Endothelial cell of umbilical vein (primary cell): ENCODE data around the gene TXNL4A. TPM values are rescaled to one million over a fixed set of nuclear protein-coding genes. Genes with fewer than 3 reads are reported as not detected.

Experiments used
- BruUV-seq: library from RNA; stranded (reverse); fragments of 400-500 nt; replicated peaks from 2 replicates; lab custom pipeline; 2021; lab: Mats Ljungman, UMichigan
- CTCF ChIA-PET: fragments of 300-600, 350-600 bp; sonication (Branson Sonifier 250); formaldehyde crosslinking; loops from one replicate; lab custom pipeline; 2021; ENCODE audit warnings: antibody characterized with exemption, inconsistent platforms; lab: Charles Lee
- POLR2A ChIA-PET: fragments of 300-600, 350-600 bp; sonication (Branson Sonifier 250); formaldehyde crosslinking; loops from one replicate; lab custom pipeline; 2021; ENCODE audit warnings: antibody characterized with exemption, inconsistent platforms; lab: Charles Lee
- DNase-seq: peaks from one replicate; pipeline ENCODE4 v3.0.0-alpha.2; 2011; ENCODE audit warnings: low read depth, low spot score
- FAIRE-seq: peaks from 2 replicates; lab custom pipeline; 2011; peaks lifted over from hg19 to GRCh38; lab: Jason Lieb, UNC
- H2AFZ ChIP-seq: 2 replicates; pipeline ENCODE4 v1.6.0; 2012; ENCODE audit warnings: low read depth, low read length, control low read depth, inconsistent platforms
- H3K27ac ChIP-seq: 2 replicates; pipeline ENCODE4 v1.5.1; 2011; ENCODE audit warnings: low read depth, mild to moderate bottlenecking, control low read depth, low read length, moderate library complexity; ENCODE audit not compliant: insufficient read depth
- H3K27me3 ChIP-seq, 2 experiments: 2 replicates each; pipeline versions ENCODE4 v1.6.0 to v1.6.1; 2011; ENCODE audit warnings: low read length in 2 of 2, mixed read lengths in 1 of 2; ENCODE audit not compliant: control insufficient read depth in 2 of 2, insufficient read depth in 2 of 2
- H3K36me3 ChIP-seq, 2 experiments: 2 replicates in 1 of 2; 3 replicates in 1 of 2; pipeline ENCODE4 v1.5.1; 2011; ENCODE audit warnings: low read length in 2 of 2, mild to moderate bottlenecking in 1 of 2, moderate library complexity in 1 of 2; ENCODE audit not compliant: control insufficient read depth in 2 of 2, insufficient read depth in 2 of 2; ENCODE audit errors: extremely low read depth in 1 of 2
- H3K4me1 ChIP-seq: 3 replicates; pipeline ENCODE4 v1.5.1; 2011; ENCODE audit warnings: mild to moderate bottlenecking, low read length; ENCODE audit not compliant: control insufficient read depth, insufficient read depth; ENCODE audit errors: extremely low read depth
- H3K4me2 ChIP-seq: 2 replicates; pipeline ENCODE4 v1.6.1; 2011; ENCODE audit warnings: low read length, control low read depth, mixed read lengths; ENCODE audit not compliant: insufficient read depth
- H3K4me3 ChIP-seq, 3 experiments: fragments of 200-600 bp in 1 of 3; sonication (generic), shearing (Covaris generic) in 1 of 3; replicated peaks in 1 of 3; 2 replicates each; pipeline ENCODE4 v1.5.1; 2011 to 2016; ENCODE audit warnings: control low read depth in 3 of 3, low read length in 3 of 3, mild to moderate bottlenecking in 2 of 3, inconsistent platforms in 1 of 3, low read depth in 1 of 3, moderate library complexity in 1 of 3; ENCODE audit not compliant: insufficient read depth in 1 of 3
- H3K79me2 ChIP-seq: 2 replicates; pipeline ENCODE4 v1.6.0; 2012; ENCODE audit warnings: low read length, inconsistent platforms; ENCODE audit not compliant: control insufficient read depth, insufficient read depth
- H3K9ac ChIP-seq: replicated peaks from 2 replicates; pipeline ENCODE3; 2011; ENCODE audit warnings: low read length, control low read depth; ENCODE audit not compliant: insufficient read depth; ENCODE audit errors: extremely low read depth
- H3K9me1 ChIP-seq: replicated peaks from 3 replicates; pipeline ENCODE4 v1.6.0; 2011; ENCODE audit warnings: mild to moderate bottlenecking, low read length; ENCODE audit not compliant: control insufficient read depth, insufficient read depth; ENCODE audit errors: extremely low read depth
- H3K9me3 ChIP-seq: replicated peaks from 2 replicates; pipeline ENCODE4 v1.5.1; 2012; ENCODE audit warnings: low read length, inconsistent platforms; ENCODE audit not compliant: control insufficient read depth, insufficient read depth
- H4K20me1 ChIP-seq: replicated peaks from 2 replicates; pipeline ENCODE3; 2011; ENCODE audit warnings: mild to moderate bottlenecking, low read length; ENCODE audit not compliant: control insufficient read depth, insufficient read depth; ENCODE audit errors: extremely low read depth
- FOS ChIP-seq: IDR thresholded peaks from 2 replicates; pipeline ENCODE4 v1.6.1; 2011; ENCODE audit warnings: mild to moderate bottlenecking, low read length, moderate library complexity, borderline replicate concordance; ENCODE audit not compliant: insufficient read depth
- GATA2 ChIP-seq: IDR thresholded peaks from 2 replicates; pipeline ENCODE4 v1.7.0; 2011; ENCODE audit warnings: low read depth, mild to moderate bottlenecking, moderate library complexity, mixed read lengths, low read length; ENCODE audit not compliant: insufficient read length, insufficient read depth
- JUN ChIP-seq: IDR thresholded peaks from 2 replicates; pipeline ENCODE4 v1.6.1; 2011; ENCODE audit warnings: borderline replicate concordance, low read depth; ENCODE audit not compliant: insufficient read length, insufficient read depth
- MYC ChIP-seq: IDR thresholded peaks from one replicate; pipeline ENCODE4 v1.6.1; 2011; ENCODE audit warnings: mild to moderate bottlenecking, low read depth, low read length
- POLR2A ChIP-seq: IDR thresholded peaks from 2 replicates; pipeline ENCODE4 v1.6.1; 2012; ENCODE audit warnings: low read depth, mild to moderate bottlenecking, control low read depth, low read length
- POLR2AphosphoS5 ChIP-seq: IDR thresholded peaks from 2 replicates; pipeline ENCODE4 v1.6.1; 2012; ENCODE audit warnings: low read depth, mild to moderate bottlenecking, control low read depth, low read length, moderate library complexity; ENCODE audit not compliant: insufficient read depth
- dilution Hi-C: fragments of 300-500 bp; cut with MboI; formaldehyde crosslinking; loops from one replicate; pipeline ENCODE4 v1.15.0; 2019; ENCODE audit warnings: low sequenced_read_pairs; ENCODE audit not compliant: extremely low pct_ligation_motif_present
- intact Hi-C: fragments of 100-400 bp; cut with micrococcal nuclease; formaldehyde crosslinking; loops from one replicate; pipeline ENCODE4 v1.10.0; 2022
- polyA plus RNA-seq, 4 experiments: library from polyadenylated mRNA; depleted of rRNA in 3 of 4; stranded (reverse) in 3 of 4; unstranded in 1 of 4; fragments of >200 nt; gene quantifications; 2 replicates each; pipeline versions ENCODE4 v1.2.1 to v1.2.3, GENCODE V29; 2011 to 2012; ENCODE audit warnings: missing spikeins in 1 of 4
- total RNA-seq: library from RNA; stranded (reverse); gene quantifications from 2 replicates; pipeline ENCODE4 v1.2.3, GENCODE V29; 2021
- TF ChIP-seq, protein P1 (sequence below), 2 donors: IDR thresholded peaks; 1 replicate in 1 of 2; 2 replicates in 1 of 2; pipeline ENCODE4 v1.5.1; 2011; ENCODE audit warnings: low read length in 2 of 2, mild to moderate bottlenecking in 2 of 2, moderate library complexity in 2 of 2, control low read depth in 1 of 2, inconsistent platforms in 1 of 2, low read depth in 1 of 2; ENCODE audit not compliant: insufficient read depth in 1 of 2; ENCODE audit errors: extremely low read depth in 1 of 2
- TF ChIP-seq, protein P2 (sequence below): IDR thresholded peaks from 2 replicates; pipeline ENCODE4 v1.6.1; 2011; ENCODE audit not compliant: insufficient read depth, insufficient read length

Gene TXNL4A
- total and polyA plus RNA-seq, 2 donors (not counting 3 experiments of a cell fraction or from before 2014, with no cell fraction given): 148 to 172 TPM

DNA sequence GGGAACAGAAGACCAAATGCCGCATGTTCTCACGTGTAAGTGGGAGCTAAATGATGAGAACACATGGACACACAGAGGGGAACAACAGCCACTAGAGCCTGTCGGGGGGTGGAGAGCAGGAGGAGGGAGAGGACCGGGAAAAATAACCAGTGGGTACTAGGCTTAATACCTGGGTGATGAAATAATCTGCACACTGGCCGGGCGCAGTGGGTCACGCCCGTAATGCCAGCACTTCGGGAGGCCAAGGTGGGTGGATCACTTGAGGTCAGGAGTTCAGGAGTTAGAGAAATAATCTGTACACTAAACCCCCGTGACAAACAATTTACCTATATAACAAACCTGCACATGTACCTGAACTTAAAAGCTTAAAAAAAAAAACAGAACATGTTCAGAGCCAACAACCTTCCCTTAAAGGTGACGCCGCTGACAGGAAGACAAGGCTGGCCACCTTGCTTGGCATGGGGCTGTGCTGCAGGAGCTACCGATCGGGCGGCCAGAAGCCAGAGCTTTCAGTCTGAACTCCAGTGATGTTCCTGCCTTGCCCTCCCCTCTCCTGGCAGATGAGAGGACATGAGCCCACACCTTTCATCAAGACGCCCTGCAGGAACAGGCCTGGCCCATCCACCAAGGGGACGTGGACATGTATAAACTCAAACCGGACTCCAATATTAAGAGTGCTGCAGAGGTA, 48.1 kb downstream of the TXNL4A start:
- BruUV-seq: no TSS peak
- Histone ChIP-seq H3K36me3 (peaks cover 4 to 20% of the 10 kb centered on the region in 2 experiments), H4K20me1 (no peaks in the 10 kb centered on the region), H3K27me3 (no peaks in the 10 kb centered on the region), H2AFZ (no peak overlapping the region), H3K4me1 (no peaks in the 10 kb centered on the region), H3K27ac (no peak overlapping the region), H3K9ac (no peak overlapping the region), H3K4me2 (no peak overlapping the region), H3K9me3 (no peaks in the 10 kb centered on the region), H3K4me3 (no peak overlapping the region), H3K79me2 (peaks cover 27% of the 10 kb centered on the region), H3K9me1 (no peaks in the 10 kb centered on the region)
- intact Hi-C loops (no loop called here), dilution Hi-C loops (no loop called here)
- no peak for TF ChIP-seq POLR2A
- TF ChIP-seq, protein P1, sequence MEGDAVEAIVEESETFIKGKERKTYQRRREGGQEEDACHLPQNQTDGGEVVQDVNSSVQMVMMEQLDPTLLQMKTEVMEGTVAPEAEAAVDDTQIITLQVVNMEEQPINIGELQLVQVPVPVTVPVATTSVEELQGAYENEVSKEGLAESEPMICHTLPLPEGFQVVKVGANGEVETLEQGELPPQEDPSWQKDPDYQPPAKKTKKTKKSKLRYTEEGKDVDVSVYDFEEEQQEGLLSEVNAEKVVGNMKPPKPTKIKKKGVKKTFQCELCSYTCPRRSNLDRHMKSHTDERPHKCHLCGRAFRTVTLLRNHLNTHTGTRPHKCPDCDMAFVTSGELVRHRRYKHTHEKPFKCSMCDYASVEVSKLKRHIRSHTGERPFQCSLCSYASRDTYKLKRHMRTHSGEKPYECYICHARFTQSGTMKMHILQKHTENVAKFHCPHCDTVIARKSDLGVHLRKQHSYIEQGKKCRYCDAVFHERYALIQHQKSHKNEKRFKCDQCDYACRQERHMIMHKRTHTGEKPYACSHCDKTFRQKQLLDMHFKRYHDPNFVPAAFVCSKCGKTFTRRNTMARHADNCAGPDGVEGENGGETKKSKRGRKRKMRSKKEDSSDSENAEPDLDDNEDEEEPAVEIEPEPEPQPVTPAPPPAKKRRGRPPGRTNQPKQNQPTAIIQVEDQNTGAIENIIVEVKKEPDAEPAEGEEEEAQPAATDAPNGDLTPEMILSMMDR (IDR thresholded peaks at IDR 0.05; ENCODE audit: extremely low read depth in 1 of 2, insufficient read depth in 1 of 2, low read depth in 1 of 2, low read length in 2 of 2): no peak
- TF ChIP-seq MYC: no peak
- TF ChIP-seq POLR2AphosphoS5: no peak
- no peak for TF ChIP-seq GATA2
- TF ChIP-seq FOS: no peak
- TF ChIP-seq, protein P2, sequence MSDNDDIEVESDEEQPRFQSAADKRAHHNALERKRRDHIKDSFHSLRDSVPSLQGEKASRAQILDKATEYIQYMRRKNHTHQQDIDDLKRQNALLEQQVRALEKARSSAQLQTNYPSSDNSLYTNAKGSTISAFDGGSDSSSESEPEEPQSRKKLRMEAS: no peak
- no peak for TF ChIP-seq JUN
- FAIRE-seq: no peak
- ChIA-PET POLR2A (no interaction called here), CTCF (no interaction called here)
- no peak for DNase-seq
